ENCODE results near the gene LRRC8E.
"Not testable (repeated sequence)": the region's sequence is repeated elsewhere in the genome, so short reads cannot be mapped to it uniquely, and the experiment has no call there.

Gene LRRC8E

GRCh38 chr19:7915250-7916102 lies 27.2 kb downstream of the LRRC8E start:
- H3K27me3 ChIP-seq (ENCODE audit: insufficient read depth, low read length): peaks cover 24% of the 10 kb centered on the region
- H3K4me1 ChIP-seq (ENCODE audit: insufficient read depth, low read length): peaks cover 23% of the 10 kb centered on the region
- H3K36me3 ChIP-seq (ENCODE audit: insufficient read depth, low read length): peaks cover 21% of the 10 kb centered on the region
- H3K4me3 ChIP-seq (ENCODE audit: low read length): peak overlapping the region; percentile 31
- no peaks in the 10 kb centered on the region for H3K9me3 ChIP-seq (ENCODE audit: low read length)
- H2AFZ ChIP-seq (ENCODE audit: low read depth, low read length): no peak overlapping the region

DNA sequence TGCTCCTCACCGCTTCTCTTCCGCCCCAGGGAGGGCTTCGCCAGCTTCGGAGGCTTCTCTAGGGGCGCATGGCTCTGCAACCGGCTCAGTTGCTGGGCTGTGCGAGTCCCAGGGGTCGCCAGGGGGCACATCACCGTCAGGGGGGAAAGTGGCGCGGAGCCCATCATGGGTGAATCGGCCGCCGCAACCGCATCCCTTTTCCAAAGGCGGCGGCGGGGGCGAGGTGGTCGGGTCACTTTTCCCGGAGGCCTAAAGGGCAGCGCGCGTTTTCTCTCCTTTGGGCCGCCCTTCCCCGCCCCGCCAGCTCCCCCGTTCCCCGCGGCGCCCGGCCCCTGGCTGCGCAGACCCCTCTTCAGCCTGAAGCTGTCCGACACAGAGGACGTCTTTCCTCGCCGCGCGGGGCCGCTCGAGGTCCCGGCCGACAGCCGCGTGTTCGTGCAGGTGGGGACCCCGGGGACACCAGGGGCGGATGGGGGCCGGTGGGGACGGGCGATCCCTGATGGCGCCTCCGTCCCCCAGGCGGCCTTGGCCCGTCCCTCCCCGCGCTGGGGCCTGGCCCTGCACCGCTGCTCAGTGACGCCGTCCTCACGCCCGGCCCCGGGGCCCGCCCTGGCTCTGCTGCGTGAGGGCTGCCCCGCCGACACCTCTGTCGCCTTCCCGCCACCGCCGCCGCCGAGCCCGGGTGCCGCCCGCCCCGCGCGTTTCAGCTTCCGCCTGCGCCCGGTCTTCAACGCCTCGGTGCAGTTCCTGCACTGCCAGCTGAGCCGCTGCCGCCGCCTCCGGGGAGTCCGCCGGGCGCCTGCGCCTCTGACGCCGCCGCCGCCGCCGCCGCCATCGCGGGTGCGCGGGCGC lies 28.0 kb downstream of the LRRC8E start:
- H3K4me3 ChIP-seq (ENCODE audit: low read length): peak overlapping the region; percentile 31
- no peak overlapping the region for H2AFZ ChIP-seq (ENCODE audit: low read depth, low read length)
- H3K4me1 ChIP-seq (ENCODE audit: insufficient read depth, low read length): peaks cover 27% of the 10 kb centered on the region
- peaks cover 14% of the 10 kb centered on the region for H3K36me3 ChIP-seq (ENCODE audit: insufficient read depth, low read length)
- no peaks in the 10 kb centered on the region for H3K9me3 ChIP-seq (ENCODE audit: low read length)
- peaks cover 24% of the 10 kb centered on the region for H3K27me3 ChIP-seq (ENCODE audit: insufficient read depth, low read length)

DNA sequence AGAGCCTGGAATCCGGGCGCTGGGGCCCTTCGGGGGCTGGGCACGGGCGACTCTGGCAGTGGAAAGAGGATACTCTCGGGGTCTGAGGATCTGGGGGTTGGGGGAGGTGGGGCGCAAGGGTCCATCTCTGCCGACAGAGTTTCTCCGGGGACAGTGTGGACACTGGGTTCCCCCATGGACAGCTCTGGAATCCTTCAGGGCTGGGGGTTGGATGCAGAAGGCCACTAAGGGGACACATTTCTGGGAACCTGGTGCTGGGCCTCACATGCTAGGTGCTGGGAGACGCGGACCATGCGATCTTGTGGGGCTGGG lies 28.6 kb downstream of the LRRC8E start:
- no peaks in the 10 kb centered on the region for H3K9me3 ChIP-seq (ENCODE audit: low read length)
- H3K4me3 ChIP-seq (ENCODE audit: low read length): peak overlapping the region; percentile 10
- H3K27me3 ChIP-seq (ENCODE audit: insufficient read depth, low read length): peaks cover 24% of the 10 kb centered on the region
- H2AFZ ChIP-seq (ENCODE audit: low read depth, low read length): peak overlapping the region; percentile 9
- H3K4me1 ChIP-seq (ENCODE audit: insufficient read depth, low read length): peaks cover 33% of the 10 kb centered on the region
- peaks cover 12% of the 10 kb centered on the region for H3K36me3 ChIP-seq (ENCODE audit: insufficient read depth, low read length)

- peak overlapping the region; percentile 9 for H2AFZ ChIP-seq (ENCODE audit: low read depth, low read length)
- H3K4me1 ChIP-seq (ENCODE audit: insufficient read depth, low read length): peaks cover 38% of the 10 kb centered on the region
- H3K4me3 ChIP-seq (ENCODE audit: low read length): peak overlapping the region; percentile 10
- peaks cover 24% of the 10 kb centered on the region for H3K27me3 ChIP-seq (ENCODE audit: insufficient read depth, low read length)
- no peaks in the 10 kb centered on the region for H3K9me3 ChIP-seq (ENCODE audit: low read length)
- peaks cover 13% of the 10 kb centered on the region for H3K36me3 ChIP-seq (ENCODE audit: insufficient read depth, low read length)
Observed at GRCh38 chr19:7917267-7918061, 29.2 kb downstream of the LRRC8E start.

DNA sequence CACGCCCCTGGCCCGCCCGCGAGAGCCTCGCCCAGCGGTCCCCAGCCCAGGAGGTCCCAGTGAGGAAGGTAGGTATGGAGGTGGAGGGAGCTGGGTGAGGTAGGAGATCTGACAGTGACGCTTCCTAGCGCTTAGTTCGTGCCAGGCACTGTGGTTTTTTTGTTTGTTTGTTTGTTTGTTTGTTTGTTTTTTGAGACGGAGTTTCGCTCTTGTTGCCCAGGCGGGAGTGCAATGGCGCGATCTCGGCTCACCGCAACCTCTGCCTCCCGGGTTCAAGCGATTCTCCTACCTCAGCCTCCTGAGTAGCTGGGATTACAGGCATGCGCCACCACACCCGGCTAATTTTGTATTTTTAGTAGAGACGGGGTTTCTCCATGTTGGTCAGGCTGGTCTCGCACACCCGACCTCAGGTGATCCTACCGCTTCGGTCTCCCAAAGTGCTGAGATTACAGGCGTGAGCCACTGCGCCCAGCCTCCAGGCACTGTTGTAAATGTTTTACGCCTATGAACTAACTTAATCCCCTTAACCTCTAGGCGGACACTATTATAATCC lies 29.8 kb downstream of the LRRC8E start:
- not testable (repeated sequence) for H2AFZ ChIP-seq (ENCODE audit: low read depth, low read length); H3K4me3 ChIP-seq (ENCODE audit: low read length); H3K9me3 ChIP-seq (ENCODE audit: low read length)
- Histone ChIP-seq H3K36me3 (ENCODE audit: insufficient read depth, low read length) (peaks cover 15% of the 10 kb centered on the region), H3K4me1 (ENCODE audit: insufficient read depth, low read length) (peaks cover 38% of the 10 kb centered on the region), H3K27me3 (ENCODE audit: insufficient read depth, low read length) (peaks cover 24% of the 10 kb centered on the region)

DNA sequence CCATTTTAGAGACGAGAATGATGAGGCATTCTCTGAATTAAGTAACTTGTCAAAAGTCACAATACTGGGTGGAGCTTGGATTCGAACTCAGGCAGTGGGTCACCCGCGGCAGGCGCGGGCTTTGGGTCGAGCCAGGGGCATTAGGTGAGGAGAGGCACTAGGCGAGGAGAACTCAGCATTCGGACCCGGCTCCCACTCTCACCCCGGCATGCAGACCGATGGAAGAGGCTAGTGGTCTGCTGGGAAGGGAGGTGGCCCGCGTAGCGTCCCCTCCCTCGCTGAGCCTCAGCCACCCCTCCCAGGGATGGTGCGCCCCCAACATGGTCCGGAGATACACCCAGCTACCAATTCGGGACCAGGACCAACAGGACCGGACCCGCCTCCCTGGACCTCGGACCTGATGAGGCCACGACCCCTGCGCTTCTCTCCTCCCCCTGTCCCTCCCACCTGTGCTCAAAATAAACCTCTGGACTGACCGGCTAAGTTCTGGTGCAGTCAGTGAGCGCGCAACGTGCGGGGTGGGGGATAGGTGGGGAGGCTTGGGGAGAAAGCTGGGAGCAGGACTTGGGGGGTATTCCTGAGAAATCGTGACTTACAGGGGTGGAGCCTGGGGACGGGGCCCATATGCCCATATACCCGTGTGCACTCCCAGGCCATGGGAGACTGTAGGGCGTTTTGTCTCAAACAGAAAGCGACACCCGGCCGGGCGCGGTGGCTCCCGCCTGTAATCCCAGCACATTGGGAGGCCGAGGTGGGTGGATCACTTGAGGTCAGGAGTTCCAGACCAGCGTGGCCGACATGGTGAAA lies 30.5 kb downstream of the LRRC8E start:
- Histone ChIP-seq H2AFZ (ENCODE audit: low read depth, low read length) (no peak overlapping the region), H3K4me1 (ENCODE audit: insufficient read depth, low read length) (peaks cover 38% of the 10 kb centered on the region), H3K9me3 (ENCODE audit: low read length) (no peaks in the 10 kb centered on the region), H3K27me3 (ENCODE audit: insufficient read depth, low read length) (peaks cover 24% of the 10 kb centered on the region), H3K4me3 (ENCODE audit: low read length) (no peak overlapping the region), H3K36me3 (ENCODE audit: insufficient read depth, low read length) (peaks cover 21% of the 10 kb centered on the region)

GRCh38 chr19:7919610-7920518 lies 31.6 kb downstream of the LRRC8E start, which contains the start of gene SNAPC2:
SNAPC2 (plus strand) TSS chr19:7920338; CDS start chr19:7920367, 29 bp downstream.
- Histone ChIP-seq H3K4me1 (ENCODE audit: insufficient read depth, low read length) (peaks cover 41% of the 10 kb centered on the region), H2AFZ (ENCODE audit: low read depth, low read length) (no peak within 1 kb of the TSS), H3K36me3 (ENCODE audit: insufficient read depth, low read length) (peaks cover 26% of the 10 kb centered on the region), H3K9me3 (ENCODE audit: low read length) (no peaks in the 10 kb centered on the region), H3K27me3 (ENCODE audit: insufficient read depth, low read length) (peaks cover 21% of the 10 kb centered on the region), H3K4me3 (ENCODE audit: low read length) (peak within 1 kb of the TSS; percentile 80)

DNA sequence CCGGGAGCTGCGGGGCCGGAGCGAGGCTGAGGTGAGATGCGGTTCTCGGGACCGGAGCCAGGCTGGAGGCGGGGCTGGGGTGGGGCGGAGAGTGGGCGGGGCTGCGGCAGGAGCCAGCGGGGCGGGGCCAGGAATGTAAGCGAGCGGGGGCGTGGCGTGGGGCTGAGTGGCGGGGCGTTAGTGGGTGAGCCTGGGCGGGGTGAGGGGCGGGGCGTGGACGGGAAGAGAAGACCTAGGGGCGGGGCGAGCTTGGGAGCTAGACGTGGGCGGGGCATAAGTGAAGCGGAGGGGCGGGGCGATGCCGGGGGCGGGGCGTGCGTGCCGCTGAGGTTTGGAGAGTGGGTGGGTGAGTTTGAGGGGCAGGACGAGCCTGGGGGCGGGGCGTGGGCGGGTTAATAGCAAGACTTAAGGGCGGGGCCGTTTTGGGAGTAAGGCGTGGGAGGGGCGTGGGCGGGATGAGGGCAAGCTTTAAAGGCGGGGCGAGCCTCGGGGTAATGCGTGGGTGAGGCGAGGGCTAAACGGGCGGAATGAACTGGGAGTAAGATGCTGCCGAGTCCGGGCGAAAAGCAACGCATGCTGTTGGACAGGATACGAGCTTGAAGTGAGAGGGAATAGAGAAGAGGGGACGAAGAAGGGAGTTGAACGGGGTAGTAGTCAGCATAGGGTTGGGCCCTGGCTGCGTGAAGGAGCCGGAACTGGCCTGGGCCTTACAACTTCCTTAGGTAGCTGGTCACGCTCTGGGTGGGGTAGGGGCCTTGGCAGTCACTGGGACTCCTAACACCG lies 32.4 kb downstream of the LRRC8E start:
- Histone ChIP-seq H3K36me3 (ENCODE audit: insufficient read depth, low read length) (peaks cover 26% of the 10 kb centered on the region), H3K4me1 (ENCODE audit: insufficient read depth, low read length) (peaks cover 39% of the 10 kb centered on the region), H2AFZ (ENCODE audit: low read depth, low read length) (no peak overlapping the region), H3K27me3 (ENCODE audit: insufficient read depth, low read length) (peaks cover 14% of the 10 kb centered on the region), H3K9me3 (ENCODE audit: low read length) (no peaks in the 10 kb centered on the region), H3K4me3 (ENCODE audit: low read length) (peak overlapping the region; percentile 80)

DNA sequence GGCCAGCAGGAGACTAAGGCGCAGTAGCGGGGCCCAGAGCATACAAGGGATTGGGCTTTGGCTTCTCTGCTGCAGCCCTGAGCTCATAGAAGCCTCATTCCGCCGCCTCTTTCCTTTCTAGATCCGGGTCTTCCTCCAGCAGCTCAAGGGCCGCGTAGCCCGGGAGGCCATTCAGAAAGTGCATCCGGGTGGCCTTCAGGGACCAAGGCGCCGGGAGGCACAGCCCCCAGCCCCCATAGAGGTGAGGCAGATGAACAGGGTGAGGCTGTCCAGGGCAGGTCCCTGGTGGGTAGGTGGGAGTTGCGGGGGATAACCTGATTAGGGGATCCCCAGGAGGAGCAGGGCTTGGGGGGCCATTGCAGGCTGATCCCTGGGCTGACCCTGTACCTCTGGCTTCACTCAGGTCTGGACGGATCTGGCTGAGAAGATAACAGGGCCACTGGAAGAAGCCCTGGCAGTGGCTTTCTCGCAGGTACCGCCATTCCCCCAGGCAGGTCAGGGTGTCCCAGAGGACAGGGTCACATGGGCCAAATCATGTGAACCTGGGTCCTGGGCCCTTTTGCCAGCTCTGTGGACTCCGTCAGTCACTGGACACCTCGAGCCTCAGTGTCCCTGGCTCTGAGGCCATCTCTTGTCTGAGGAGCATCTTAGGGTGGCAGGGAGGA lies 33.1 kb downstream of the LRRC8E start:
- H3K4me3 ChIP-seq (ENCODE audit: low read length): peak overlapping the region; percentile 50

DNA sequence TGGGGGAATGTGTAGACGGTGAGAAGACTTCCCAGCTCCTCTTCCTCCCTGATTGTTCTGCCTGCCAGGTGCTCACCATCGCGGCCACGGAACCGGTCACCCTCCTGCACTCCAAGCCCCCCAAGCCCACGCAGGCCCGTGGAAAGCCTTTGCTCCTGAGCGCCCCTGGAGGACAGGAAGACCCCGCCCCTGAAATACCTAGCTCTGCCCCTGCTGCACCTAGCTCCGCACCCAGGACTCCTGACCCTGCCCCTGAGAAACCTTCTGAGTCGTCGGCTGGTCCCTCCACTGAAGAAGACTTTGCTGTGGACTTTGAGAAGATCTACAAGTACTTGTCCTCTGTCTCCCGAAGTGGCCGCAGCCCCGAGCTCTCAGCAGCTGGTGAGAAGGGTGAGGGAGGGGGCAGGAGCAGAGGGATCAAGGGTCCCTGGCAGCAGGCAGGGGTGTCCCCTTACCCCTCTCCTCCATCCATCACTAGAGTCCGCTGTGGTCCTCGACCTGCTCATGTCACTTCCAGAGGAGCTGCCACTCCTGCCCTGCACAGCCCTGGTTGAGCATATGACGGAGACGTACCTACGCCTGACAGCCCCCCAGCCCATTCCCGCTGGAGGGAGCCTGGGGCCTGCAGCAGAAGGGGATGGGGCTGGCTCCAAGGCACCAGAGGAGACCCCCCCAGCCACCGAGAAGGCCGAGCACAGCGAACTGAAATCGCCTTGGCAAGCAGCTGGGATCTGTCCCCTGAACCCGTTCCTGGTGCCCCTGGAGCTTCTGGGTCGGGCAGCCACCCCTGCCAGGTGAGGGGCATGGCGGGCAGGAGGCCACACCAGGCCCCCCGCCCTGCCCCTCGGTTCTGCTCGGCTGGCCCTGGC lies 33.9 kb downstream of the LRRC8E start:
- Histone ChIP-seq H3K27me3 (ENCODE audit: insufficient read depth, low read length) (peaks cover 3% of the 10 kb centered on the region), H2AFZ (ENCODE audit: low read depth, low read length) (no peak overlapping the region), H3K4me3 (ENCODE audit: low read length) (no peak overlapping the region), H3K9me3 (ENCODE audit: low read length) (no peaks in the 10 kb centered on the region), H3K36me3 (ENCODE audit: insufficient read depth, low read length) (peaks cover 26% of the 10 kb centered on the region), H3K4me1 (ENCODE audit: insufficient read depth, low read length) (peaks cover 39% of the 10 kb centered on the region)

More for the DNA sequence above, 33.1 kb downstream of the LRRC8E start:
- peaks cover 38% of the 10 kb centered on the region for H3K4me1 ChIP-seq (ENCODE audit: insufficient read depth, low read length)
- no peaks in the 10 kb centered on the region for H3K9me3 ChIP-seq (ENCODE audit: low read length)
- peaks cover 8% of the 10 kb centered on the region for H3K27me3 ChIP-seq (ENCODE audit: insufficient read depth, low read length)
- no peak overlapping the region for H2AFZ ChIP-seq (ENCODE audit: low read depth, low read length)
- peaks cover 26% of the 10 kb centered on the region for H3K36me3 ChIP-seq (ENCODE audit: insufficient read depth, low read length)
